ENCODE results near the gene CABP5. TPM values are rescaled to one million over a fixed set of nuclear protein-coding genes. Genes with fewer than 3 reads are reported as not detected.

Gene CABP5
- total and polyA plus RNA-seq, 10 of the 15 experiments (the other 5 are each of a cell fraction or from before 2014, with no cell fraction given) = not detected

DNA sequence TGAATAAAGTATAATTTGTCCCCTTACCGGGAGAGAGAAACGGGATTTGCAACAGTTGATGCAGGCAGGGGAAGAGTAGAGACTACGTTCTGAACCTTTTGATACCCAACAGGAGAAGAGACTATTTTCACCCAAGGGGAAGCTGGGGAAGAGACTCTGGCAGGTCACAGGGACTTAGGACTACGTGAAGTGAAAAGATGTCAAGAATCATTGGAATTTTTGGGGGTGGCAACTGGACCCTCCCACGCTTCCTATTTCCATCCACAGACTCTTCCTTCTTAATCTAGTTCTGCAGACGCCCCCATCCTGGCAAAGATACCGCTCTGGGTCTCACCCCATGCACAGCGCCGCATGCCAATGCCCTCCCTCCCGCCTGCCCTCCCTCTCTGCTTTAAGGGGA, 13.8 kb downstream of the CABP5 start:
- SMC1A ChIA-PET (ENCODE audit: uncharacterized antibody, unreplicated experiment) = no interaction called here
- H3K27me3 ChIP-seq (replicated peaks in 1 of 2; ENCODE audit: control insufficient read depth in 2 of 2, insufficient read depth in 2 of 2, low read length in 1 of 2) = no peaks in the 10 kb centered on the region
- CTCF ChIA-PET = no interaction called here
- no peaks in the 10 kb centered on the region for H3K36me3 ChIP-seq (ENCODE audit: control insufficient read depth in 2 of 2, insufficient read depth in 2 of 2, low read length in 1 of 2)
- no peaks in the 10 kb centered on the region for H4K20me1 ChIP-seq (ENCODE audit: control insufficient read depth, insufficient read depth)
- no peak for ATAC-seq
- RAD21 ChIA-PET (ENCODE audit: unreplicated experiment) = no interaction called here
- no peak for FAIRE-seq
- no peak overlapping the region for H3K4me2 ChIP-seq (ENCODE audit: control insufficient read depth, insufficient read depth)
- intact Hi-C loops (cut with micrococcal nuclease; ENCODE audit: unreplicated experiment) (no loop called here), in situ Hi-C loops (cut with MboI) (no loop called here)
- 45% methylated on average over 10 of the region's 10 CpGs for WGBS (ENCODE audit: insufficient coverage, insufficient replicate concordance, low lambda C conversion rate, missing lambda C conversion rate)
- no peak for DNase-seq (ENCODE audit: low read depth, low spot score)
- no peaks in the 10 kb centered on the region for H3K79me2 ChIP-seq (ENCODE audit: control insufficient read depth, insufficient read depth, low read length)
- no peak overlapping the region for H3K4me3 ChIP-seq
- H3K9ac ChIP-seq (ENCODE audit: control insufficient read depth, insufficient read depth, low read length) = no peak overlapping the region
- no peak overlapping the region for H3K27ac ChIP-seq (ENCODE audit: control insufficient read depth, insufficient read depth)
- no TSS peak for BruUV-seq (replicated peaks)
- no peaks in the 10 kb centered on the region for H3K9me3 ChIP-seq (replicated peaks; ENCODE audit: control insufficient read depth, insufficient read depth, low read length)
- H2AFZ ChIP-seq (ENCODE audit: control insufficient read depth, low read depth, low read length) = no peak overlapping the region
- H3K4me1 ChIP-seq (ENCODE audit: control insufficient read depth, insufficient read depth, low read length) = no peaks in the 10 kb centered on the region
- POLR2A ChIA-PET = no interaction called here
- TF ChIP-seq IKZF1 (conservative IDR thresholded peaks at IDR 0.05) (no peak), ZNF384 (IDR thresholded peaks at IDR 0.05; ENCODE audit: borderline replicate concordance, low read depth, low read length) (no peak), SREBF2 (IDR thresholded peaks at IDR 0.05; ENCODE audit: low read length) (no peak), JUND (IDR thresholded peaks at IDR 0.05; ENCODE audit: low read depth, low read length) (no peak), BMI1 (IDR thresholded peaks at IDR 0.05; ENCODE audit: borderline replicate concordance) (no peak), NFXL1 (IDR thresholded peaks at IDR 0.05; ENCODE audit: borderline replicate concordance) (no peak)
- TF ChIP-seq, protein P1, sequence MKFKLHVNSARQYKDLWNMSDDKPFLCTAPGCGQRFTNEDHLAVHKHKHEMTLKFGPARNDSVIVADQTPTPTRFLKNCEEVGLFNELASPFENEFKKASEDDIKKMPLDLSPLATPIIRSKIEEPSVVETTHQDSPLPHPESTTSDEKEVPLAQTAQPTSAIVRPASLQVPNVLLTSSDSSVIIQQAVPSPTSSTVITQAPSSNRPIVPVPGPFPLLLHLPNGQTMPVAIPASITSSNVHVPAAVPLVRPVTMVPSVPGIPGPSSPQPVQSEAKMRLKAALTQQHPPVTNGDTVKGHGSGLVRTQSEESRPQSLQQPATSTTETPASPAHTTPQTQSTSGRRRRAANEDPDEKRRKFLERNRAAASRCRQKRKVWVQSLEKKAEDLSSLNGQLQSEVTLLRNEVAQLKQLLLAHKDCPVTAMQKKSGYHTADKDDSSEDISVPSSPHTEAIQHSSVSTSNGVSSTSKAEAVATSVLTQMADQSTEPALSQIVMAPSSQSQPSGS (IDR thresholded peaks at IDR 0.05; ENCODE audit: low read length) = no peak
- TF ChIP-seq, protein P2, sequence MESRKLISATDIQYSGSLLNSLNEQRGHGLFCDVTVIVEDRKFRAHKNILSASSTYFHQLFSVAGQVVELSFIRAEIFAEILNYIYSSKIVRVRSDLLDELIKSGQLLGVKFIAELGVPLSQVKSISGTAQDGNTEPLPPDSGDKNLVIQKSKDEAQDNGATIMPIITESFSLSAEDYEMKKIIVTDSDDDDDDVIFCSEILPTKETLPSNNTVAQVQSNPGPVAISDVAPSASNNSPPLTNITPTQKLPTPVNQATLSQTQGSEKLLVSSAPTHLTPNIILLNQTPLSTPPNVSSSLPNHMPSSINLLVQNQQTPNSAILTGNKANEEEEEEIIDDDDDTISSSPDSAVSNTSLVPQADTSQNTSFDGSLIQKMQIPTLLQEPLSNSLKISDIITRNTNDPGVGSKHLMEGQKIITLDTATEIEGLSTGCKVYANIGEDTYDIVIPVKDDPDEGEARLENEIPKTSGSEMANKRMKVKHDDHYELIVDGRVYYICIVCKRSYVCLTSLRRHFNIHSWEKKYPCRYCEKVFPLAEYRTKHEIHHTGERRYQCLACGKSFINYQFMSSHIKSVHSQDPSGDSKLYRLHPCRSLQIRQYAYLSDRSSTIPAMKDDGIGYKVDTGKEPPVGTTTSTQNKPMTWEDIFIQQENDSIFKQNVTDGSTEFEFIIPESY (IDR thresholded peaks at IDR 0.05) = no peak

All from GM12878 (cell line).